HG03045 (cell line): Measurements from ENCODE around the gene CDH24.
A peak's percentile ranks its signal among the peaks of the same experiment; 100 is the strongest.

Experiments used
- ATAC-seq: cut with Tn5 transposase; IDR thresholded peaks from one replicate; pipeline ENCODE4 v1.9.1; 2021; ENCODE audit warnings: mild to moderate bottlenecking, moderate library complexity; ENCODE audit not compliant: unreplicated experiment

CDH24 gene

GRCh38 chr14:23066855-23067744 is 9.8 kb upstream of the CDH24 start:
- no peak for ATAC-seq

DNA sequence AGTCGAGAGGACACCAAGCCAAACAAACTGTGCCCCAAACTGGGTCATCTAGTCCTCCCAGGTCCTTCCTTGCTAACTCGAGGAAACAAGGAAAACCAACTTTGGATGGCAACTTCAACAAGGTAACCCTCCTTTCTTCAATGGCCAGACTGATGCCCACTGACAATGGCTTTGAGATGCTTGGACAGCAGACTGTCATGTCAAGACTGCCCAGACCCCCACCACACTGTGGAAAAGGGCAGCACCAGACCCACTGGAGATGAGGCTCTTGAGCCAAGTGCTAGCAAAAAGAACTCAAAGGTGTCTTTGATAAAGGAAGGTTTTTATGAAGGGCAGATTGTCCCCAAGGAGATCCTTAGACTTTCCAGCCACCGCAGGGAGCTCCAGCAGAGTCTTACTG is 9.0 kb upstream of the CDH24 start:
- no peak for ATAC-seq

DNA sequence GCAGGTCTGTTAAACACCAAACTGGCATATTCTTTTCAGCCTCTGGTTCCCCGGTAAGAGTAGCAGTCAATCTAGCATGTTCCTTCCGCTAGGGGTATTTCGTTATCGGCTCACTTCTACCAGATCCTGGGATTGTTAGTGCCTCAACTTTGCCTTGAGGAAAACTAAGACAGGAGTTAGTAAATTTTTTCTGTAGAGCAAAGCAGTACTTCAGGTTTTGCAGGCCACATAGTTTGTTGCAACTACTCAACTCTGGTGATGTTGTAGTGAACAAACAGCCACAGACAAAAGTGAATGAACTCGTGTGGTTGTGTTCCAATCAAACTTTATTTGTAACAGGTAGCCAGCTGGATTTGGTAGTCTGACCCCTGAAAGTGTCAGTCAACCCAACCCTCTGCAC is 6.3 kb upstream of the CDH24 start:
- ATAC-seq, result no peak

GRCh38 chr14:23062002-23062401 is 4.7 kb upstream of the CDH24 start:
- no peak for ATAC-seq

DNA sequence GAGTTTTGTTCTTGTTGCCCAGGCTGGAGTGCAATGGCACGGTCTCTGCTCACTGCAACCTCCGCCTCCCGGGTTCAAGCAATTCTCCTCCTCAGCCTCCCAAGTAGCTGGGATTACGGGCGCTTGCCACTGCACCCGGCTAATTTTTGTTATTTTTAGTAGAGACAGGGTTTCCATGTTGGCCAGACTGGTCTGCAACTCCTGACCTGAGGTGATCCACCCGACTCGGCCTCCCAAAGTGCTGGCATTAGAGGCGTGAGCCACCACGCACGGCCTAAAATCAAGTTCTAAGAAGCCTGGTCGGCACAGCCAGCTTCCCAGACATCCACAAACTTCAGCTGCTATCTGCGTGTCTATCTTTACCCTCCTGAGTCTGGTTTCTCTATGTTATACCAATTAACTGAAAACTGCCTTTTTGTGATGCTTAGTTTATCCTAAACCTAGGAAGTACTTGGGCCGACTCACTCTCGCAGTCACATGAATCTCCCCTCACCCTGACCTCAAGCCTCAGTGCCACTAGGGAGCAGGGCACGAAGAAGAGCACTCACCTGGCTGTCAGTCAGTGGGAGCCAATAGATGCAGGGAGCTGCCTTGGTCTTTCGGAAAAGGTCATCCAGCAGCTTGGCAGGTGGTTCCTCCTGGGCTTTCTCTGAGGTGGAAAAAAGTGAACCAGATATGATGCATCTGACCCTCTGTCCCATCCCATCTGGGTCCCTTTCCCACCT is 3.4 kb upstream of the CDH24 start:
- ATAC-seq, result no peak

DNA sequence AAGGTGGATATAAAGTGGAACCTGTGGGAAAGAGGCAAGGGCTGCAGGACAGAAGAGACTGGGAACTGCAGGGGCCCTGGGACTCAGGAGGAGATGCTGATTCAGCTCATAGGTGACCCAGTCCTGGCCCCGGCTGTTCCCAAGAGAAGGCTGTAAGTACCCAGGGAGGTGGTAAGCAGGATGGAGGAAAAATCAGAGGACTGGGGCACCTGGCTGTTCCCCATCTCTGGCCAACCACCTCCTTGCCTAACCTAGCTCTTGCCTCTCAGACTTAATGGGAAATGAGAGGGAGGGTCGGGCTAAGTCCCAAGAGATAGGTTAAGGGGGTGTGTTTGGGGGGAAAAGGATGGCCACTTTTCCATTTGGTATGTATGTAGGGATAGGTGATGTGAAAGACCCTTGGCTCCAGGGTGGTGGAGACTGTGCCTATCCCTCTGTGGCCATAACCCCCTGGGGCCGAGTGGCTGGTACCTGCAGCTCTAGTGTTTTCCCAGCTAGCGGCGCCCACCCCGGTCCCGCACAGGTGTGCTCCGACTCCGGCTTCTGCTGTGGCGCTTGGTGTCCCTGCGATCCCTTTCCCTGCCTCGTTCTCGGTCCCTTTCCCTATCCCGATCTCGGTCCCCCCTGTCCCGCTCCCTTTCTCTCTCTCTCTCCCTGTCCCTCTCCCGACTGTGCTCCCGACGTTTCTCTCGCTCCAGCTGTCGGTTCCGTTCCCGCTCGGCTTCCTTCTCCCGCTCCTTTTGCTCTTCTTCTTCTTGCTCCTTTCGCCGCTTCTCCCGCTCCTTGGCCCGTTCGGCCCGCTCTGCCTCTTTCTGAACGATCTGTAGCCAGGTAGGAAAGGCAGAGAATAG is 1.6 kb upstream of the CDH24 start:
- no peak for ATAC-seq

DNA sequence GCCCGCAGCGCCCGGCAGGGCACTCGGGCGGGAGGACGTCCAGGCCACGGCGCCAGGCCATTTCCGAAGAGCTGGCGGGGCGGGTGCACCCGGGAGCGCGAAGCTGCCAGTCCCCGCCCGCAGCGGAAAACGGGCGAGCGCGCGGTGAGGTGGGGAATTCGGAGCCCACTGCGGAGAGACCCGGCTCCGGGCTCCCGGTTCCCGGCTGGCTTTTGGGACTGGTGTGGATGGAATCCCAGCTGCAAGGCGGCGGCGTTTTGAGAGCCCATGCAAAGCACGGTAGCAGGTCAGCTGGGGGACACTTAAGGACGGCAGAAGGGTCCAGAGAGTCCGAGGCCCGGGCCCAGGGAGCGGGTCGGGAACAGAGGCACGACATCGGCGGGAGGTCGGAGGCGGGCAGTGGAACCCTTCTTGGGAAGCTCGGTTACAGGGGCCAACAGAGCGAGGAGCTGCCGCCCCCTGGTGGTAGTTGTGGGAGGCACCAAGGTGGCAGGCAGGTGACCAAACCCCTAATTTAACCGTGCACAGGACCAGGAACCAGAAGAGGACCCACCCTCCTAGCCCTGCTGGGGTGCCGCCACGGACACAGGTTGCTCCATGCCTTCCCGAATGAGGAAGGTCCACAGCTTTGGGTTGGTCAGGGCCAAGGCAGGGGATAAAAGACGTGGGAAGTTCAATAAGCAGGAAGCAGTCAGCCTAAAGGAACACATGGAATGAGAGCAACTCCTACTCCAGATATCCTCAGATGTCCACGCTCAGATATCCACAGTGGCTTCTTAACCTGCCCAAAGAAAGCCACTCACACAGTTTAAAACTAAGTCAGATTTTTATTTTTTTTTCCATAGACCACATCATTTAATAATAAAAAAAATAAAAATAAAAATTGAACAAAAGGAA is 685 bp upstream of the CDH24 start:
- peak; percentile 55 for ATAC-seq

DNA sequence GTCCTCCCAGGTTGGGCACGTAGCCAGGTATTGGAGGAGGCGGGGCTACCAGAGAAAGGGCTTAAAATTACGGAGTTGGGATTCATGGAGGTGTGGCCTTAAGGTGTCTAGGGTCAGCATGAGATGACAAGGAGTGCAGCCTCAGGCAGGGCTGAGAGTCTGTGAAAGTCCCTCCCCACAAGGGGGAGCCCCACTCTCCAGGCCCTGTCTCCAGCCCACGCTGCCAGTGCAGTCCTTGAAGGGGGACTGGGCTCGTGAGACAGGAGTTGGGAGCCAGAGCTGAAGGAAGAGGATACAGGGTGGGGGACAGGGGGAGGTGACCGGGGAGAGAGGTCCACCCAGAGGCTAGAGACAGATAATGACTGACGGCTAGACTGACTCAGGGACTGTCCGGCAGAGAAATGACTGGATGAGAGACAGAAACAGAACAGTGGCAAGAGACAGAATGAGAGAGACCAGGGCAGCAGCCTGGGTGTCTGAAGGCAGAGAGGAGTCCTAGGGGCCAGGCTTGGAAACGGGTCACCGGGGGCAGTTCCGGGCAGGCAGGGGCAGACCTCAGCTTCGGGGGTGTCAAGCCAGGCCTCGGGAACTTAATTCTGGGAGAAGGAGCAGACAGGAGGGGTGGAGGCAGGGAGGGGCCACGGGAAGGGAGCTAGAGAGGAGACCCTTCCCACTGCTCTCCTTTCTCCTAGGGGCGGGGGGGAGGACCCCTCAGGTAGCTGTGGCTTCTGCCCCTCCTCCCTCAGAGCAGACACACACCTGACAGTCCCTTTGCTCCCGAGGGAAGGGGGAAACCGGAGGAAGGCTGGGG is 970 bp downstream of the CDH24 start:
- peak; percentile 52 for ATAC-seq

DNA sequence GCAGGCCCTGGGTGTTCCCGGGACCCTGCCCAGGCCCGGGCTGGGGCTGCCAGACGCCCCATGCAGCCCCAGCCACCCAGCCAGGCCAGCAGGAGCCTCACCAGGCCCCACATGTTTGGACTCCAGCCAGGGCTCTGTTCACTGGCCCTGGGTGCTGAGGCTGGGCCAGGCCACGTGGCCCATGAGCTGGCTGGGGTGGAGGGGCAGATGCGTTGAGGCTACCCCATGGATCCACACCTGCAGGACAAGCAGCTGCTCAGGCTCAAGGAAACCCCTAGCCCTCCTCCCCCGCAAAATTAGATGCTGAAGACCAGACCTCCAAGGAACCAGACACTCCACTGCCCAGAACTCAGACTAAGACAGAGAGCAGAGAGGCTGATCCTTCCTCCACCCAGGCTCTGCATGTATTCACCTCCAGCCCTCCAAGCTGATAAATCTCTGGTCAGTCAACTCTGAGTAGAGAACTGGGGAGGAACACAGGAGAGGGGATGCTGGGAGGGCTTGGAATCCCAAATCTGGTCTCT is 1.6 kb downstream of the CDH24 start:
- ATAC-seq, result no peak

DNA sequence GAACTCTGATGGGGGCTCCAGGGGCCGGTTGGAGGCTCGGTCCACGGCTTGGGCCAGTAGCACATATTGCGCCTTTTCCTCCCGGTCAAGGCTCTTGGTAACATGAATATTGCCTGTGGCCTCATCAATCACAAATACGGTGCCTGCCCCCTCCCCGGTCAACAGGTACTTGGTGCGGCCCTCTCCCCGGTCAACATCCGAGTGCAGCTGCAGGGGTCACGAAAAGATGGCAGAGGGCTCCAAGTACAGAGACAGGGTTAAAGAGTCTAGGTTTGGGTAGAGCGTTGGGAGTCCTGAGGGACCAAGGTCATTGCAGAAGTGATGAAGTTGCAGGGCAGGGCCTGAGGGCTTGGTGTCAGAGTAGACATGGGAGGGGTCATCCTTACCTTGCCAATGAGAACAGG is 2.2 kb downstream of the CDH24 start:
- ATAC-seq, result no peak

DNA sequence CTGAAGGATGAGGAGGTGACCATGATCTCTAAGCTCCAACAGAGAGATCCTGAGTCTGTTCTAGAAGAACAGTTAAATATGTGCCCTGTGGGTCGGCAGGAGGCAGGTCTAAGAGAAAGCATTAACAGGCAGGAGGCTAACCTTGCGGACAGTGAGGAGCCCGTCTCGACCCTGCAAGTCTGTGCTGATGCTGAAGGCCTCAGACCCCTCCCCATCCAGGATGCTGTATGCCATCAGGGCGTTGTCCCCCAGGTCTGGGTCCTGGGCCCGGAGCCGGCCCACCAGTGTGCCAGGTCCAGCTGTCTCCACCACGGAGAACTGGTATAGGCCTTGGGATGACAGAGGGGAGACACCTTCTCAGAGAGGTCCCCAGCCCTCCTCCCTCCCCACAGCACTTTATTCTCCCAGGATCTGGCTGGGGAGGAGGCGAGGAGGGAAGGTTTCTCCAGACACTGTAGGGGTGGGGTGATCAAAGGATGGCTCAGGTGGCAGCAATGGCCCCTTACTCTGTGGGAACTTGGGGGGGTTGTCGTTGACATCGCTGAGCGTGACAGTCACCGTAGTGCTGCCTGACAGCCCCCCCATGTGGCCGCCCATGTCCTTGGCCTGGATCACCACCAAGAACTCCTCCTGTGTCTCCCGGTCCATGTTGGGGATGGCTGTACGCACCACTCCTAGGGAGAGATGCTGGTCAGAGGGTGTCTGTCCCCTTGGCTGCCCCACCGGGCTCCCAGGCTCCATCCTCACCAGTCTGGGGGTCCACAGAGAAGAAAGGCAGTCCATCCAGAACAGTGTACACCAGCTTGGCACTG is 3.1 kb downstream of the CDH24 start:
- no peak for ATAC-seq

DNA sequence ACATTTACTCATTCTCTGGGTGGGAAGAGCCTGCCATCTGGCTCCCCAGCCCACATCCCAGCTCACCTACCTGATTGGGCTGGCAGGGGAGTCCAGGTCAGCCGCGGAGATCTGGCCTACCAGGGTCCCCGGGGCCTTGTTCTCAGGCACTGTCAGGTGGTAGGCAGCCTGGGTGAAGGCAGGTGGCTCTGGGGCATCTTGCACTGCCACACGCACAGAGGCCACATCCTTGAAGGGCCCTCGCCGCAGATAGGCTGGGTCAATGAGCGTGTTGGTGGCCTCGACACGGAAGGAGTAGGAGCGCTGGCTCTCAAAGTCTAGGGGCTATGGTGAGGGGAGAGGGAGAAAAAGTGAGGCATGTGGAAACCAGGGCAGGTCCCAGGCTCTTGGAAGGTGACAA is 3.9 kb downstream of the CDH24 start:
- no peak for ATAC-seq

- no peak for ATAC-seq
These were observed 4.6 kb downstream of the CDH24 start for GRCh38 chr14:23052671-23053070.

DNA sequence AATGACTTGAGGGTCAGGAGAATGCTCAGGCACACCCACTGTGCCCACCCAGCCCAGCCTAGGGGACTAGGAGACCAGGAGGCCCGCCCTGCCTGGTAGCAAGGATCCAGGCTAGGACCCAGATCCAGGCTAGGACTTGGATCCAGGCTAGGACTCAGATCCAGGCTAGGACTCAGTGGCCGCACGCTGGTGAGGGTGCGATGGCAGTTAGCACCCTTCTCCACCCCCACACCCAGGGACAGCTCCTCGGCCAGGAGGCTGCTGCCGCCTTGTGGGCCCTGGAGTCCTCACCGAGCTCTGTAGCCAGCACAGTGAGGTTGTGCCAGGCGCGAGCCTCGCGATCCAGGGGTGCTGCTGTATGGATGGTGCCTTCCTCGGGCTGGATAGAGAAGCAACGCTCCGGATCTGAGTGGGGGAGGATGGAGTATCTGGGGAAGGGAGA is 5.1 kb downstream of the CDH24 start:
- no peak for ATAC-seq

GRCh38 chr14:23051141-23052057 is 5.9 kb downstream of the CDH24 start:
- no peak for ATAC-seq

- no peak for ATAC-seq
These were observed 8.3 kb downstream of the CDH24 start for GRCh38 chr14:23049011-23049410.
